Activated CD8-positive, alpha-beta T cell treated with anti-CD3 and anti-CD28 coated beads for 36 hours (primary cell): ENCODE measurements around the gene DNASE2. TPM values are rescaled to one million over a fixed set of nuclear protein-coding genes. Genes with fewer than 3 reads are reported as not detected.
"Not testable (repeated sequence)": the region's sequence is repeated elsewhere in the genome, so short reads cannot be mapped to it uniquely, and the experiment has no call there.

Source experiments
- ATAC-seq: fragments of 200-7000 bp; cut with Tn5 transposase; one replicate; pipeline ENCODE4 v1.10.0; 2021; ENCODE audit warnings: mild to moderate bottlenecking, moderate library complexity
- CTCF ChIA-PET: fragments of 350-600 bp; sonication (Branson Sonifier 250); formaldehyde crosslinking; loops from one replicate; lab custom pipeline; 2021; ENCODE audit warnings: antibody characterized with exemption; lab: Charles Lee
- POLR2A ChIA-PET: fragments of 350-600 bp; sonication (Branson Sonifier 250); formaldehyde crosslinking; loops from one replicate; lab custom pipeline; 2021; ENCODE audit warnings: antibody characterized with exemption; lab: Charles Lee
- DNase-seq: peaks from one replicate; pipeline ENCODE4 v3.0.0-alpha.2; 2020
- H3K27ac Mint-ChIP-seq: one replicate; pipeline ENCODE4 v1.8.0; 2021; ENCODE audit warnings: mild to moderate bottlenecking, mixed read lengths
- H3K27me3 Mint-ChIP-seq: one replicate; pipeline ENCODE4 v1.8.0; 2021; ENCODE audit warnings: mixed read lengths
- H3K36me3 Mint-ChIP-seq: one replicate; pipeline ENCODE4 v1.8.0; 2021; ENCODE audit warnings: low read depth, mixed read lengths
- H3K4me1 Mint-ChIP-seq: one replicate; pipeline ENCODE4 v1.8.0; 2021; ENCODE audit warnings: low read depth, mixed read lengths
- H3K4me3 Mint-ChIP-seq: one replicate; pipeline ENCODE4 v1.8.0; 2021; ENCODE audit warnings: mild to moderate bottlenecking, moderate library complexity, mixed read lengths
- H3K9me3 Mint-ChIP-seq: one replicate; pipeline ENCODE4 v1.8.0; 2021; ENCODE audit warnings: mixed read lengths
- intact Hi-C: fragments of 100-400 bp; cut with micrococcal nuclease; formaldehyde crosslinking; loops from one replicate; pipeline ENCODE4 v1.10.0; 2022
- total RNA-seq, 2 experiments: library from RNA; stranded (reverse); gene quantifications; one replicate each; pipeline ENCODE4 v1.2.3, GENCODE V29; 2021
- TF ChIP-seq, protein P1 (sequence below): fragments of 200-600 bp; IDR thresholded peaks from one replicate; pipeline ENCODE4 v1.8.0; 2022; ENCODE audit warnings: antibody characterized with exemption, mild to moderate bottlenecking

Gene DNASE2
- total RNA-seq, 2 experiments from 2014 or later: 22.3 to 26.1 TPM

- Mint-ChIP-seq H3K4me3 (no peak overlapping the region), H3K4me1 (peaks cover 17% of the 10 kb centered on the region), H3K36me3 (peaks cover 39% of the 10 kb centered on the region), H3K27ac (peak overlapping the region; percentile 66), H3K27me3 (no peaks in the 10 kb centered on the region), H3K9me3 (no peaks in the 10 kb centered on the region)
- ChIA-PET POLR2A (interaction anchor here (0.9 to 5.4 kb wide), 5 partner anchors 10 to 44 kb away, joined by 3 to 39 read pairs (median 3); partner anchors contain the start of gene FARSA), CTCF (interaction anchor here (2.9 kb wide), 1 partner anchor 44 kb away, joined by 11 read pairs; no protein-coding TSS in a partner anchor)
- intact Hi-C loops: no loop called here
- DNase-seq (no peak), ATAC-seq (no peak)
- TF ChIP-seq, protein P1, sequence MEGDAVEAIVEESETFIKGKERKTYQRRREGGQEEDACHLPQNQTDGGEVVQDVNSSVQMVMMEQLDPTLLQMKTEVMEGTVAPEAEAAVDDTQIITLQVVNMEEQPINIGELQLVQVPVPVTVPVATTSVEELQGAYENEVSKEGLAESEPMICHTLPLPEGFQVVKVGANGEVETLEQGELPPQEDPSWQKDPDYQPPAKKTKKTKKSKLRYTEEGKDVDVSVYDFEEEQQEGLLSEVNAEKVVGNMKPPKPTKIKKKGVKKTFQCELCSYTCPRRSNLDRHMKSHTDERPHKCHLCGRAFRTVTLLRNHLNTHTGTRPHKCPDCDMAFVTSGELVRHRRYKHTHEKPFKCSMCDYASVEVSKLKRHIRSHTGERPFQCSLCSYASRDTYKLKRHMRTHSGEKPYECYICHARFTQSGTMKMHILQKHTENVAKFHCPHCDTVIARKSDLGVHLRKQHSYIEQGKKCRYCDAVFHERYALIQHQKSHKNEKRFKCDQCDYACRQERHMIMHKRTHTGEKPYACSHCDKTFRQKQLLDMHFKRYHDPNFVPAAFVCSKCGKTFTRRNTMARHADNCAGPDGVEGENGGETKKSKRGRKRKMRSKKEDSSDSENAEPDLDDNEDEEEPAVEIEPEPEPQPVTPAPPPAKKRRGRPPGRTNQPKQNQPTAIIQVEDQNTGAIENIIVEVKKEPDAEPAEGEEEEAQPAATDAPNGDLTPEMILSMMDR: no peak
Observed at GRCh38 chr19:12921047-12921446, 39.8 kb upstream of the DNASE2 start.

- POLR2A ChIA-PET: interaction anchor here (2.0 to 5.4 kb wide), 3 partner anchors 10 to 19 kb away, joined by 6 to 39 read pairs (median 8); partner anchors contain the start of gene FARSA
- Mint-ChIP-seq H3K27ac (peak overlapping the region; percentile 85), H3K4me1 (peaks cover 32% of the 10 kb centered on the region), H3K27me3 (no peaks in the 10 kb centered on the region), H3K4me3 (peak overlapping the region; percentile 62), H3K36me3 (peaks cover 22% of the 10 kb centered on the region), H3K9me3 (no peaks in the 10 kb centered on the region)
- TF ChIP-seq, protein P1: no peak
- CTCF ChIA-PET: no interaction called here
- DNase-seq (no peak), ATAC-seq (no peak)
- intact Hi-C loops: no loop called here
Observed at GRCh38 chr19:12918253-12918652, 37.0 kb upstream of the DNASE2 start.

GRCh38 chr19:12915860-12916259 is 34.6 kb upstream of the DNASE2 start:
- H3K27ac Mint-ChIP-seq, H3K27me3 Mint-ChIP-seq, H3K9me3 Mint-ChIP-seq, H3K4me3 Mint-ChIP-seq, intact Hi-C loops, H3K36me3 Mint-ChIP-seq, ATAC-seq, DNase-seq: not testable (repeated sequence)
- peaks cover 32% of the 10 kb centered on the region for H3K4me1 Mint-ChIP-seq
- CTCF ChIA-PET: interaction anchor here (1.2 to 4.0 kb wide), 3 partner anchors 31 to 68 kb away, joined by 3 to 14 read pairs (median 5); no protein-coding TSS in a partner anchor
- POLR2A ChIA-PET: interaction anchor here (0.6 to 4.5 kb wide), 5 partner anchors 17 to 180 kb away, joined by 3 to 19 read pairs (median 3); partner anchors contain the start of gene CALR

DNA sequence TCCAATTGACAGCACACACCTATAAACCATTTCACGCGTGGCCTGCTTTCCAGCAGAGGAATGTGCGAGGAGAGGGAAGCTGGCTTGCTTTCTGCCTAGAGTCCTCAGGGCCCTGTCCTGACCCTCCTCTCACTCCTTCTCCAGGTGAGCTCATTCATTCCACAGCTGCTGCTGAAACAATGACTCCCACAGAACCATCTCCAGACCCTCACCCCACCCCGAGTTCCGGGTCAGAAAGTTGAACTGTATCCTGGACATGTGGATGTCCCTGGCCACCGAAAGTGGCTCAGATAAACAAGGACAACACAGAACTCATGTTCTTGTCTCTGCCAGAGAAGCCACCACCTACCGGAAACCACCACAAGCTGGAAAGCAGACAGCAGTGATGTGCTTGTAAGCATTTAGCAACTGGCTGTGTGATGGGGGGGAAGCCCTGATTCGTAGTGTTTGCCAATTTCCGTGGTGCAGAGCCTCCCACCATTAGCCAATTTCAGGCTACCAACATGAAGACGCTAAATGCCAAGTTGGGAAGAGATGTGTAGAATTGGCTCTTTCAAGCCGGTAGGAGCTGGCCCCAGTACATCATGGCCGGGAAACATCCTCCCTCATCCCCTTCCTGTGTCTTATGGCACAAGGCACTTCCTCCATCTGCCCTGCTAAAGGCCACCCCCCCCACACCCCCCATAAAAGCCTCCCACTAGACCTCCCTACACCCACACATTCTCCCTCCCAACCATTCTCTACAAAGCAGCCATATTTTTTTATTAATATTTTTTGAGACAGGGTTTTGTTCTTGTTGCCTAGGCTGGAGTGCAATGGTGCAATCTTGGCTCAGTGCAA is 32.8 kb upstream of the DNASE2 start:
- Mint-ChIP-seq H3K4me3 (peak overlapping the region; percentile 4), H3K9me3 (no peaks in the 10 kb centered on the region)
- TF ChIP-seq, protein P1: no peak

DNA sequence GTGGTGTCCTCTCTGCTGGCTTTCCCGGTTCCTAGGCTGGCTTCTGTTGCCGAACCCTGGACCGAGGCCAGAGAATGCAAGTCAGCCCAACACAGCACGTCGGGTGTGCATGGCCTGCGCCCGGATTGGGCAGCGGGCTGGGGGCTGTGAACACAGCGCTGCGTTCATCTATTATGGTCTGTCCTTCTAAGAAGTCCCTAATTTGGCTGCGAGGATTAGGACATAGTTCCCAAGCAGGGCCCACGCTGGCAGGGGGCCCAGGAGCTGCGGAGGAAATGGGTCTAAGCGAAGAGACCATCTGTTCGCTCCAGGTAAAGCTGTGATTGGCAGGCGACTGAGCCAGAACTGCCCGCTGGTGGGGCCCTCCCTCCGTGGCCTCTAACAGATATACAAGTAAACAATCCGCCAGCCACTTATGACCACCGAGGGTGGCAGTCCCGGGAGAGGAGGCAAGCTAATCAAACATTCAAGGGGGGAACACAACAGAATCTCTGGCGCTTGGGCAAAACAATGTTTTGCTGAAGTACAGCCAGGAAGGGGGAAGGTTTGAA is 31.8 kb upstream of the DNASE2 start:
- no peaks in the 10 kb centered on the region for H3K27me3 Mint-ChIP-seq
- ChIA-PET CTCF (interaction anchor here (0.6 to 2.4 kb wide), 6 partner anchors 12 to 206 kb away, joined by 3 to 16 read pairs (median 3); no protein-coding TSS in a partner anchor), POLR2A (interaction anchor here (1.3 to 4.5 kb wide), 7 partner anchors 14 to 28 kb away, joined by 4 to 19 read pairs (median 7); partner anchors contain the start of genes CALR, FARSA, GCDH and KLF1)
- H3K4me3 Mint-ChIP-seq: no peak overlapping the region
- H3K9me3 Mint-ChIP-seq: no peaks in the 10 kb centered on the region
- TF ChIP-seq, protein P1: no peak
- peaks cover 19% of the 10 kb centered on the region for H3K4me1 Mint-ChIP-seq
- intact Hi-C loops: no loop called here
- H3K36me3 Mint-ChIP-seq: no peaks in the 10 kb centered on the region
- peak overlapping the region; percentile 40 for H3K27ac Mint-ChIP-seq
- no peak for ATAC-seq
- DNase-seq: no peak

More for the DNA sequence above, 32.8 kb upstream of the DNASE2 start:
- intact Hi-C loops: no loop called here
- ATAC-seq (peak; percentile 84), DNase-seq (peak; percentile 80)
- POLR2A ChIA-PET: interaction anchor here (0.8 to 4.5 kb wide), 14 partner anchors 9 to 51 kb away, joined by 3 to 19 read pairs (median 4); partner anchors contain the start of genes CALR, FARSA, GCDH and KLF1
- H3K36me3 Mint-ChIP-seq: peaks cover 3% of the 10 kb centered on the region
- peaks cover 24% of the 10 kb centered on the region for H3K4me1 Mint-ChIP-seq
- H3K27ac Mint-ChIP-seq: peak overlapping the region; percentile 84
- no peaks in the 10 kb centered on the region for H3K27me3 Mint-ChIP-seq
- CTCF ChIA-PET: interaction anchor here (0.9 to 4.0 kb wide), 7 partner anchors 13 to 157 kb away, joined by 3 to 16 read pairs (median 4); no protein-coding TSS in a partner anchor
